GM12892 (cell line): ENCODE results near the gene EPHX1.

ENCODE experiments used
- POLR2A ChIP-seq: IDR thresholded peaks from 2 replicates; pipeline ENCODE4 v1.6.1; 2011; ENCODE audit warnings: low read depth, low read length, control low read depth
- POLR2AphosphoS5 ChIP-seq: IDR thresholded peaks from 2 replicates; pipeline ENCODE4 v1.6.1; 2011; ENCODE audit warnings: low read depth, low read length, control low read depth
- TAF1 ChIP-seq: IDR thresholded peaks from 2 replicates; pipeline ENCODE4 v1.6.1; 2011; ENCODE audit warnings: low read depth, mild to moderate bottlenecking, control low read depth, low read length, borderline replicate concordance

DNA sequence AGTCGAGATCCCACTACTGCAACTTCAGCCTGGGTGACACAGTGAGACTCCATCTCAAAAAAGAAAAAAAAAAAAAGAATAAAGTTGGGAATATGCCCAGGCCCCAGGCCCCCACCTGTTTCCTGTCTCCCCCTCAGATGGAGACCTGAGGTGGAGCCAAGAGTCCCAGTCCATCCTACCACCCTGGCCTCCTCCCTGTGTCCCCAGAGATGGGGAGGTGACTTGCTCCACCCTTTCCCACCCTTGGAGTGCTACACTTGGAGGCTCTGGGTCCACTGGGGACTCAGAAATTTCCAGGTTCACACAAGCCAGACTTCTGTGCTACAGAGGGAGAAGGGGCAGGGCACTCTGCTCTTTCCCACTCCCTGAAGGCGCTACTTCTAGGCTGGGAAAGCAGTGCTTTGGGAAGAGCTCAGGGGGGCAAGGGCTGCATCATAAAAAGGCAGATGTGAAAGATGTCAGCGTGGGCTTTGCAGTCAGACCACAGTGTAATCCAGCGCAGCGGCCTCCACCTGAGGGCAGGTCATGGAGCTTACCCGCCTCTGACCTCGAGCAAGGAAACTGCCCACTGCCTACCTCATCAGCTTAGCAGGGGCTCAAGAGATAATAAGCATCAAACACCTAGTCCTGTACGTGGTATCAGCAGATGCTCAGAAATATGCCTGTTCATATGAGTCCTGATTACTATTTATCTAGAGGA, 58.9 kb downstream of the EPHX1 start:
- TF ChIP-seq POLR2AphosphoS5 (no peak), POLR2A (no peak), TAF1 (no peak)
